IPS-11a (cell line): Measurements from ENCODE around the gene CTRB1.

Source experiments
- H3K4me3 ChIP-seq: one replicate; pipeline ENCODE4 v1.5.1; 2013; ENCODE audit warnings: low read depth, low read length, control low read depth

The CTRB1 gene

DNA sequence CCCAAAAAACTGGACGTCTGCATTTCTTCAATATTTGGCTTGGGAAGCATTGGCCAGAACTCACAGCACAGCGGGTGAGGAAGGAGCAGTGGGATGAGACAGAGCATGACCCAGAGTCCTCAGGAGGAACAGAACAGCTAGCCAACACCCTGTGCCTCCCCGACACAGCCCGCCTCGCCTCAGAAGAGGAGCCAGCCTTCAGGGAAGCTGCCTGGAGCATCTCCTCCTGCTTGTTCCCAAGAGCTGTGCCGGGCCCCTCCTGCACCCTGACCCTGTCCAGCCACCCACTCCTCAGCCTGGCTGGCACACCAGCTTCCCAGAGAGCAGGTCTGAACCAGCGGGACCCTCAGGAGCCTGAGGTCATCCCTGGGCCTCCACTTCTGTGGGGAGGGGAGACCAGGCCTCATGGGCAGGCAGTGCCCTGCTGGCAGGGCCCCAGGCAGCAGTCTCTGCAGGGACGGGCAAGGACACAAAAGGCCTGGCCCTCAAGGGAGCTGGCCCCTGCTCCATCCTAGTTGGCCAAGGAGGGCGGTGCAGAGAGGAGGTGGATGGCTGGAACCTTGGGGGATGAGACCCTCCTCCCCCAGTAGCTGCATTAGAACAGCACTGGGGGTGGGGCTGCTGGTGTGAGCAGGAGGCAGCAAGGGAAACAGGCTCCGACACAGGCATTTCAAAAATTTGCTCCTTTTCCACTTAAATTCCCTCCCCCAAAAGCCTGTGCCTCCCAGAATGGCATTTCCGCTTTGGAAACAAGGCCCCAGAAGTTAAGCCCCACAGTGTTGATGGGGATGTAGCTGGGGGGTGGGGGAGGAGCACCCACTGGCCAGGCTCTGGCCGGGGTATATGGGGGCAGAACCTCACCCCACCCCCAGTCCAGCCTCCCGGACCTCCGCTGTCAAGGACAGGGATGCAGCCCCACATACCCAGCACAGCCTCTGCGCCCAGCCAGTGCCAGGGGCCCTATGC, 34.4 kb downstream of the CTRB1 start:
- H3K4me3 ChIP-seq, result no peak overlapping the region

DNA sequence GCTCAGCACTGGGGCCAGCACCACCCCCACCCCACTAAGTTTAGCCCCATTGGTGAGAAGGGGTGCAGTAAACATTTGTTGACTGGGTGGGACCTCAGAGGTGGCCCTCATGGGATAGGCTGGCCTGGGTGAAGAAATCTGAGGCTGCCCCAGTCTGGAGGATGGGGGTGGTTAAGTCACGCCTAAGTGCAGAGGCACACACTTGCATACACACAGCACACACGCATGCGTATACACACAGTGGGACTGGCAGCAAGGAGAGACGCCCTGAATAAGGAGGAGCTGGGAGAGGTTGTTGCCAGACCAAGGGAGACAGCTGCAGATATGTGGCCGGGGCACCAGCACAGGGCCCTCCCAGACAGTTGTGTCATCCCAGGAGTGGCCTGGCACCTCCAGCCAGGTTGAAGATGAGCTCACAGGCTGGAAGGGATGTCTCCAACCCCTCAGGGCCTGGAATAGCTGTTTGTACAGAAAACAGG, 35.6 kb downstream of the CTRB1 start:
- H3K4me3 ChIP-seq, result no peak overlapping the region

DNA sequence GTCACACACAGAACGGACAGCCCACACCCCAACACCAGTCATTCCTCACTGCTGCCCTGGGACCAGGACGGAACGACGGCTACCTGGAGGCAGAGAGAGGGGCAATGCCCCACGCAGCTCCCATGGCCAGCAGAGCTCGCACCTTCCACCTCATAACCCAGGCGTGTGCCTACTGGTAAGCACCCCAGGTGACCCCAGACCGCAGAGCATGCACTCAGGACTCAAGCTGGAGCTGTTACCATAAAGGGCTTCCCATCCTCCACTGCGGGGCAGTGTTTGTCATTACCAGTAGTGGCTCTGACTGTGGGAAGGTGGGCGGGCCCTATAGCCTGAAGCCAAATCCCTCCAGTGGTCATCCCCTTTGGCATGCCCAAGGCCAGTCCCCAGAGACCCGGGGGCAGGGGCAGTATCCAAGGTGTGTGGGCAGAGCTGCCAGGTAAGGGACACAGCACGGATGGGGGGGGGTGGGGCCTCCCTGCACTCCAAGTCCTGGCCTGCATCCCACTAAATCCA, 37.3 kb downstream of the CTRB1 start:
- no peak overlapping the region for H3K4me3 ChIP-seq

DNA sequence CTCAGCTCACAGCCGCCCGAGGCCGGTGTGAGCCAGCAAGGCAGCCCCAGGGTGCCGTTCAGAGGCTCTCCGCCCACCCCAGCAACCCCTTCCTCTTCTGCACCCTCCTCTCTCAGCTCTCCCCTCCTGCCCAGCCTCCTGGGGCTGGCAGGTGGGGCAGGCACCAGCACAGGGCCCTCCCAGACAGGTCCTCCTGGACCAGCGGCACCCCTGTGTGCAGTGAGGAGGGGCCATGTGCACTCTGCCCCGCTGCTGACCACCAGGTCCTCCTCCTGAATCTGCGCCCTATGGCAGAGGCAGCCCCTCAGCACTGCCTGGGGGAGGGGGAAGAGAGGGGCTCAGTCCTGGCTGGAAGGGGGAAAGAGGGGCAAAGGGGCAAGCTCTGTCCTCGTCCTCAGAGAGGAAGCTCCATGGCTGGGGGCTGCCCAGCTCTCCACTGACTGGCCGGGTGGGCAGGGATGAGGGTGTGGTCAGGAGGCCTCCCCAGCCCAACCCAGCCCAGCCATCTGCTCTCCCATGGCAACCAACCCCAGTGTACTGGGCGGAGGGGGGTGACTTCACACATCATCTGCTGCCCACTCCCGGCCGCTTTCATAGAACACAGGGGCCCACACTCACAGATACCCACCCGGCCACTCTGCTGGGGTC, 38.0 kb downstream of the CTRB1 start:
- no peak overlapping the region for H3K4me3 ChIP-seq

DNA sequence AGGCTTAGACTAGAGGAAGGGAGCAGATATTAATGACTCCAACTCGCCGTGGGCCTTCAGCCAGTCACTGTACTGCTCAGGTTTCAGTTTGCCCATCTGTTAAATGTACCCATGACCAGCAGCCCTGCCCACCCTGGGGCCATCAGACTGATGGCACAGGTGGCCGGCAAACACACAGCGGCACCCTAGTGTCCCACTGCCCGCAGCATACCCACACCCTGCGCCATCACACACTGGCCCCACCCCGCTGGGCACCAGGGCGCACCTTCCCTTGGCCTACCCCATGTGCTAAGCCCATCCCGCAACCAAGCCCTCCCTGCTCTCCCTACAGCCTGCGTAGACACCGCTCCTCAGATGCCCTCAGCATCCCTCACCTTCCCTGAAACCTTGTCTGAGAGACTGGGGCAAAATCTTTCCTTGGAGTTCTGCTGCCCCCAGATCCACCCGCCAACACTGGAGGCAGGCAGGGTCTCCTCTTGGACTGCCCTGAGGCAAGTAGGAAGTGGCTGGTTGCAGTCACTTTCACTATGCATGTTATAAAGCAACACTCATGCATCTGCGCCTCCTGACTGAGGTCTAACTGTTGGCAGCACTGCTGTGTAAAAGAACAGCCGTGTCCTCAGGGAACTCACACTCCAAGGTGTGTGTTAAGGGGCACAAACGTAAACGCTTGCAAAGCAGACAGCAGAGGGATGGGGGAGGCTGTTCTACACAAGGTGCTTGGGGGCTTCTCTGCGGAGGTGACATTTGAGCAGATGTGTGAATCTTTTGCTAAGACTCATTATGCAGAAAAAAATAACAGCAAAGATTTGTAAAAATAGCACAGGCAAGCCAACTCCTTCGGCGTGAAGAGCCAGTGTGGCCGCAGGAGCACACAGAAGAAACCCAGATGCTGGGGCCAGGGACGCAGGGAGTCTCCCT, 39.4 kb downstream of the CTRB1 start:
- H3K4me3 ChIP-seq, result no peak overlapping the region

DNA sequence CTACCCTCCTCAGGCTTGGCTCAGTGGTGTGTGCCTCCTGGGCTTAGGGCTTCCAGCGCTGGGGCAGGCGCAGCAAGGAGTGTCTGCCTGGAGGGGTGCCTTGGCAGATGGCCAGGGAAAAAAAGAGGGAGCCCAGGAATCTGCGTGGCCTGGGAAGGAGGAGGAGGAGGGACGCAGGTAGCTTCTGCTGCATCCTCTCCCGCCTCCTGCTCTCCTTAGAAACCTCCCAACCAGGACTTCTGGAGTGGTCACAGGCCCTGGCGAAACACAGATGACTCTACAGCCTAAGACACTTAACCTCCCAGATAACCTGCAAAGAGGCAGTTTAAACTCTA, 40.0 kb downstream of the CTRB1 start:
- H3K4me3 ChIP-seq, result no peak overlapping the region

DNA sequence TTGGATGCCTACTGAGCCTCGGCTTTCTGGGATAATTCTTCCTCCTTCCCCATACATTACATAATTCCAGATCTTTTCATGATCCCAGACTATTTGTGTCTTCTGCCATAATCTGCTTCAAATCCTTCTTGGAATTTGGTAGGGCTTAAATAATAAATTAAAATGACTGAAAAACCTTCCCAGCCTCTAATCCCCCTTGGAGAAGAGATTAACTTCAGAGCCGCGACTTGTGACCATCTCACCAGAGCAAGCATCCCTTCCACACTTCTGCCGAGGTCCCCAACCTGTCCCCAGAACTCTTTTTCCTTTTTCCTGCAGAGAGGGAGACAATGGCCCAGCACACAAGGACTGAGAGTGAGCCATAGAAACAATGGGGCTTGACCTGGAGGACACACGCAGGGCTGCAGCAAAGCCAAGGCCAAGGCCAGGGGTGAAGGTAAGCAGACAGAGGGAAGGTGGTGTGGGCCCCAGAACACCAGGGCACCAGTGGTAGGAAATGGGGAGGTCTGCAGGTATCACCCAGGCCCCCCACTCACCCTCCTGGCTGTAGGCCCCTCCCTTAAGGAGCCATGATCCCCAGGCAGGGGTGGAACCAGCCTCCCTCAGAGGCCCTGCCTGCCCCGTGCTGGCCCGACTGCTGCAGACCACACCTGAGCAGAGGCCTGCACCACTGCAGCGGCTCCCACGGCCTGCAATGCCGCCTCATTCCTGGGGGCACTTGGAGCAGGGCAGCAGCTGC, 42.2 kb downstream of the CTRB1 start:
- H3K4me3 ChIP-seq, result no peak overlapping the region

DNA sequence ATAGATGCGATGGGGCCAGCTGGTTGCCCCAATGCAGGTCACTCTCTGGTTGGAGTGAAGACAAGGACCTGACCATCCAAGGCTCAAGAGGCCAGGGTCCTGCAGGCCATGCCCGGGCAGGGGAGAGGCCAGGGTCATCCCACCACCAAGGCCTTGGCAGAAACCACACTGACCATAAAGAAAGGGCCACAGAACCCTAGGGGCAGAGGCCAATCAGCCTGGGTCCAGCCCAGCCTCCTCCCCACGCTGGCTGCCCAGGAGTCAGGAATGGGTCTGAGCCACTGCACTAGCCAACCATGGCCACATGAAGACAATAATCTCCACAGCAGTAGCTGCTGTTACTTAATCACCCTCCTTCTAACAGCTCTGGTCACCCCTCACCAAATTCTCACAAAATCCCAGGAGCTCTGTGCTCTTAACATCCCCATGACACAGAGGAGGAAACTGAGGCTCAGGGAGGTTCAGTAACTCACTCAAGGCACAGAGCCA, 42.8 kb downstream of the CTRB1 start:
- H3K4me3 ChIP-seq, result no peak overlapping the region

DNA sequence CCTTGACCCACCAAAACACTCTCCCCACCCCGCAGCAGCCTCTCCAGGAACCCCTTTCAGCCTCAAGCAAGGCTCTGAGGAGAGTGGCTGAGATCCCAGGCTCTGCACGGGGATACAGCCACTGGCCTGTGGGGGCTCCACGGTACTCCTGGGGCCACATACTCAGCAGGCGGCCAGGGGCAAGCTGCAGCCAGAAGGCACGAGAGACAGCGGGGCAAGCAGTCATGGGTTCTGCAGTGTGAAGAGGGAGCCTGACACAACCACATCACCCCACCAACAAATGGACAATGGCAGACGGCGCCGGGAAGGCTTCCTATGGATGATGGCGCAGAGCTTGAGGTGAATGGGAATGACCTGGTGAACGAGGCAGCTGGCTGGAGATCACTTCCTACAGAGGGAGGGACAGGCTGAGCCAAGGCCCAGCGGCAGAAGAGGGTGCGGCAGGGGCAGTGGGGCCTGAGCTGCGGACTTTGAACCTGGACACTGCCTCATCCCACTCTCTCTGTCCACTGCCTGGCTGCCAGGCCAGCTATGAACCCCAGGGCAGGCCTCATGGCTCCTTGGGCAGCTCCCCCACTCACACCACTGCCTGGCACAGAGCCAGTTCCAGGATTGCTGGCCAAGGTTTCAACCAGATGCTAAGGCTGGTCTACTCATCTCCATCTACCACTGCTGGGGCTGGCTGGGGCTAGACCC, 43.5 kb downstream of the CTRB1 start:
- H3K4me3 ChIP-seq, result no peak overlapping the region

DNA sequence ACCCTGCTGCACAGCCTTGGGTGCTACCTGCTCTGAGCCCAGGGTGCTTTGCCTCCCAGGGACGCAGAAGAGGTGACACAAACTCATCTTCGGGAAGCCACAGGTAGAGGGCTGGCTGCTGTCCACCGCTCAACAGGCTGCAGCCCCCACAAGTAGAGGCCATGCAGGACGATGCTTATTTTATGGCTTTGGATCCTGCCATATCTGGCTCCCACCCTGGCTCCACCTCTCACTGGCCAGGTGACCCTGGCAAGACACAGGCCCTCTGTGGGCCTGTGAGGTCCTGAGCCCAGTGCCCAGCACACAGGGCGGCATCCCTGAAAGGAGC, 44.0 kb downstream of the CTRB1 start:
- no peak overlapping the region for H3K4me3 ChIP-seq

DNA sequence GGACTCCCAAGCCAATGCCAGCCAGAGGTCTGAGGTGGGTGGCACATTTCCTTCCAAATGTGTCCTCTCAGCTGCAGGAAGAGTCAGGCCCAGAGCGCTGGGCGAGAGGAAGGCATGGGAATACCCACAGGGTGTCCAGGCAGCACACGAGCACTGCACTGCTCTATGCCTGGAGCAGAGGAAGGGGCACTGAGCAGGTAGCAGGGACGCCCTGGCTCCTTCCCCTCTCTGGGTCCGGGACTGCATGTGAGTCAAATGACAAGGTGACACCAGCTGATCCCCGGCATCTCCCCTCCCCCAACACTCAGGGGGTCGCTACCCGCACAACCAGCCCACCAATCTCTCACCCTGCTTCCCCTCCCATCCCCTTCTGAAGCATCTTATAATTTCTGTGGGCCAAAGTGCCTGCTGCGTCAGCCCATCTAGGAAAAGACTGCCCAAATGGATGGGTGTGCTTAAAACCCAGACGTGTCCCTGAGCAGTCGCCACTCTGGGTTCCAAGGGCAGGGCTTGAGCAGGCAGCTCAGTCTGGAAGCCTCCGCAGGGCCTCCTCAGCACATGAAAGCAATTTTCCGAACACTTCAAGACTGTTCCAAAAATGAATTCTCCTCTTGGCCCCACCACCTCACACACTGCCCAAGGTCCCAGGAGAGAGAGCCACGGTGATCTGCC, 44.6 kb downstream of the CTRB1 start:
- no peak overlapping the region for H3K4me3 ChIP-seq

DNA sequence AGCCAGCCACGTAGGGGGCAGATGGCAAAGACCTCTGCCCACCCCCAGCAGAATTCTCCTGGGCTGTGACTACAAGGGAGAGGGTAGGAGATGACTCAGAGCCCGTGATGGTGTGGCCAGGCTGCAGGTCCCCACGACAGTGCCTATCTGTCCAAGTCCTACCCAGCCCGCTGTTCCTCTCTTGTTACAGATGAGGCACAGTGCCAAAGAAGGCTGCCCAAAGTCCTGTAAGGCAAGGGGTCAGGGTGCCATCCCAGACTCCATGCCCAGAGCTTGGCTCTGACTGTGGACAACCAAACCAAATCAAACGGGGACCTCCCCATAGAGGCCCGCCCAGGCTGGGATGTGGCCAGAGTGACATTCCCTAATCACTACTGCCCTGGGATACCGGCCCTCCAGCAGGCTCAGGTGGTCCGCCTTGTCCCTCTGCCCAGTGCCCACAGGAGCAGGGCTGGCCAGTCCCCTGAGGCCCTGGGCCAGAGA, 45.2 kb downstream of the CTRB1 start:
- H3K4me3 ChIP-seq, result no peak overlapping the region

DNA sequence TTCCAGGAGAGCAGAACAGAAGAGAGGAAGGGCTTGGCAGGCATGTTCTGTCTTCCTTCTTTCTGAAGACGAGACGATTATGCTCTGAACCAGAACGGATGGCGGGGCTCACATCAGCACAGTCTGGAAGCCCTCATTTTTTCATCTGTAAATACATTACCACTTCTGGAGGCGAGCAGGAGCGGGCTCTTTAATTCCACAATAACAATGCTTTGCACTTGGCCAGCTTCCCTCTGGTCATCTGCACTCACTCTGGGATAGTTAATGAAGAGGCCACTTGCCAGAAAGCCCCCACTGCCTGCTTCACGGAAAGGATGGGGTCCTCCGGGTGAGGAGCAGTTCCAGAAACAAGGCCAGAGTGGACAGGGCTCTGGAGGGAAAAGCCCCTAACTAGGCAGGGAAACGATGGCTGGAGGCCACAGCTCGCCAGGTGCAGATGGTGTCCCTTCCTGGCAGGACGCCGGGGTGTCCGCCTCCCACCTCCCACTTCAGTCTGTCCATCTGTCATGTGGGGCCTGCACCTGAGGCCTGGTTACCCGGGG, 45.7 kb downstream of the CTRB1 start:
- H3K4me3 ChIP-seq, result peak overlapping the region; percentile 79

DNA sequence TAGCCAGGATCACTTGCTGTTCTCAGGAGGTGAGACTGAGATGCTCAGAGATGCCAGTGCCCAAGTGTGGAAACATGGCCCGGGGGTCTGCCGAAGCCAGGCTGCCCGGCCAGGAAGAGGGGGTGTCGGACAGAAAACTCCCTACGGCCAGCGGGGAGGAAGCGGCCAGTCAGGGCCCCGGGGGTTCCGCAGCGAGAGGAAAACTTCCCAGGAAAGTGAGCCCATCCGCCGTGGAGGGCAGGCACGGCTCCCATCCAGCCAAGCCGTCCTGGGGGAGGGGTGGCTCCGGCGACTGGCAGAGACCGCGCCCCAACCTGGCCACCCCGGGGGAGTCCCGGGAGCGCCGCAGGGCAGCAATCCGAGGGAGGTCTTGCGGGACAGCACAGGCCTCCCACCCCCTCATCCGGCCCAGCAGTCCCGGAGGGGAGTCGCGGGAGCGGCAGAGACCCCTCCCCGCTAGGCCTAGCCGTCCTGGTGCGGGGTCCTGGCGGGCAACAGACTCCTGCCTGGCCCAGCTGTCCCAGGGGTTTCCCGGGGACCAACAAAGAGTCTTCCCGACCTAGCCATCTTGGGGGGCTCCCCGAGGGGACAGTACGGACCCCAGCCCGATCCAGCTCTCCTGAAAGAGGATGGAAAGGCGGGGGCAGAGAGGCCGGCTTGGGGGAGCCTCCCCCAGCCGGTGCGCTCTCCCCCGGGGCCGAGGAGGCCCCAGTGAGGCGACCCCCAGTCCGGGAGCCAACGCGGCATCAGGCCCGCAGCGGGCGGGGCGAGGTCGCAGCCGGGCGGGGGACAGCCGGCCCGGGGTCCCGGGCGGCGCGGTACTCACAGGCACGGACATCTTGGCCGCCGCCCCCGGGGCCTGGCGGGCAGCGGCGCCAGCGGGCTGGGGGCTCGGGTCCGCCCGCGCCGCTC, 46.5 kb downstream of the CTRB1 start:
- peak overlapping the region; percentile 79 for H3K4me3 ChIP-seq

DNA sequence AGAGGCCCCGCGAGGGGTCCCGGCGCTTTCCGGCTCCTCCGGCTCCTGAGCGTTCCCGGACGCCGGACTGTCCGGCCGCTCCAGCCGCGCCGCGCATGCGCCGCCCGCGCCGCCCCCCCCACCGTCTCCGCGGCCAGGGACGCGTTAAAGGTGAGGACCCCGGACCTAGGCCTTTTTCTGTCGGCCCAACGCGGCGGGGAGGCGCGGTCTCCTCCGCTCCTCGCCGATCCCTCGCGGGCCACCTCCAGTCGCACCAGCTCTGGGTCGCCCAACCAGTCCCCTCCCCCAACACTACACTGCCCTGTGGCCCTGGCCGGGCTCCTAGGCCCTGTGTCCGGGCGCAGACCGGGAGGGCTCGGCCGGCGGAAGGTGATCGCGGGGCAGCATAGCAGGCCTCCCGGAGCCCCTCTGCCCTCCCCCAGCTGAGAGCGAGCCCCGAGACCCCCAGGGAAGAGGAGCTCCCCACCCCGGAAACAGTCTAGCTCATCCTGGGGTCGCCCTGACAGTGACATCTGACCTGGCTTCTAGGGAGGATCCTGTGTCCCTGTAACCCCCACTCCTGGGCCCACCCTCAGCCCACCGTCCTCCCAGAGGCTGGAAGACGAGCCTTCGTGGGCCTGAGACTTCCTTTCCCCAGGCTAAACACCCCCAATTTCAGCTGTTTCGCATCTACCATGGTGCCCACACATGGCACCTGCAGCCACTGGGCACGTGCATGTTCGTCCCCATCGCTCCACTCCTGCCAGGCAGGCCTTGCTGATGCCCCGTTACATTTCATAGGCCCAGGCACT, 47.3 kb downstream of the CTRB1 start:
- peak overlapping the region; percentile 79 for H3K4me3 ChIP-seq

DNA sequence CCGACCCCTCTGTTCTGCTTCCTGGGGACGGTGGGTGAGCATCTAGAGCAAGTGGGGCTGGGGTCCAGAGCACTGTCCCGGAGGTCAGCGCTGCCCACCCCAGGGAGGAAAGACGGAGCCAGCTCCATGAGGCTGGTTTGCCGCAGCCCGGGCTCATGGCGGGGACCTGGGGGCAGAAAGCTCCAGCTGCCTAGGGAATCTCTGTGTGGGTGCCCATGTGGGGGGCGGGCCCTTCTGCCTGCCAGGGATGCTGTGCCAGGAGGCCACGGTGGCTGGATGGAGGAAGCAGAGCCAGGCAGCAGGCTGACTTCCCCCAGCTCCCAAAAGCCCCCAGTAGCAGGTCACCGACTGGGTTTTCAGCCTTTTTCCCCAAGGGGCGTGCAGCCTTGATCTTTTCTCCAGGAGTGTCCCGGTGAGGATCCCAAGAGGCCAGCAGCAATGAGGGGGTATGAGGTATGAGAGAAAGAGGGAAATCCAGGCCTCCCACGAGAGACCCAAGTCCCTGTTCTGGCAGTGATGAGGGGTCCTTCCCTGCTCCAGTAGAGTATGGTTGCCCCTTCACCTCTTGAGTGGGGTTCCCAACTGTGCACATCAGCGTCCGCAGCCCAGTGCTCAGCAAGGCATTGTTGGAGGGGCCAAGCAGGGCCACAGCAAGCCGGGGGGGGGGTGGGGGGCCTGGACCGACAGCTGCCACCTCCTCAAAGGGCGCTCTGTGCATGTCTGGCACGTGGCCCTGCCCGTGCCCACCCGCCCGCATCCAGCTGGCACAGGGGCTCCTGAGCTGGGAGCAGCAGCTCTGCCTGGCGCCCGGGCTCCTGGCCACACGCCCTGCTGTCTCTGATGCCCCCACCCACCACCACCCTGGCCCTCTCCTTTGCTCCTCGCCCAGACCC, 48.2 kb downstream of the CTRB1 start:
- no peak overlapping the region for H3K4me3 ChIP-seq
